ENCODE results near the gene C1orf35.

- TF ChIP-seq, protein P1, sequence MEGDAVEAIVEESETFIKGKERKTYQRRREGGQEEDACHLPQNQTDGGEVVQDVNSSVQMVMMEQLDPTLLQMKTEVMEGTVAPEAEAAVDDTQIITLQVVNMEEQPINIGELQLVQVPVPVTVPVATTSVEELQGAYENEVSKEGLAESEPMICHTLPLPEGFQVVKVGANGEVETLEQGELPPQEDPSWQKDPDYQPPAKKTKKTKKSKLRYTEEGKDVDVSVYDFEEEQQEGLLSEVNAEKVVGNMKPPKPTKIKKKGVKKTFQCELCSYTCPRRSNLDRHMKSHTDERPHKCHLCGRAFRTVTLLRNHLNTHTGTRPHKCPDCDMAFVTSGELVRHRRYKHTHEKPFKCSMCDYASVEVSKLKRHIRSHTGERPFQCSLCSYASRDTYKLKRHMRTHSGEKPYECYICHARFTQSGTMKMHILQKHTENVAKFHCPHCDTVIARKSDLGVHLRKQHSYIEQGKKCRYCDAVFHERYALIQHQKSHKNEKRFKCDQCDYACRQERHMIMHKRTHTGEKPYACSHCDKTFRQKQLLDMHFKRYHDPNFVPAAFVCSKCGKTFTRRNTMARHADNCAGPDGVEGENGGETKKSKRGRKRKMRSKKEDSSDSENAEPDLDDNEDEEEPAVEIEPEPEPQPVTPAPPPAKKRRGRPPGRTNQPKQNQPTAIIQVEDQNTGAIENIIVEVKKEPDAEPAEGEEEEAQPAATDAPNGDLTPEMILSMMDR (IDR thresholded peaks at IDR 0.05), result no peak
- no peak for TF ChIP-seq POLR2A (IDR thresholded peaks at IDR 0.05)
Observed at GRCh38 chr1:228064741-228065542, 38.2 kb downstream of the C1orf35 start.
